Ectodermal cell (in vitro differentiated cells): Measurements from ENCODE around the gene SCN5A.

Source experiments
- H3K27ac ChIP-seq: 2 replicates; pipeline ENCODE4 v1.7.0; 2013; ENCODE audit warnings: mild to moderate bottlenecking, low read depth, low read length; ENCODE audit not compliant: insufficient read depth, poor library complexity, severe bottlenecking
- H3K27me3 ChIP-seq: 2 replicates; pipeline ENCODE4 v1.7.0; 2013; ENCODE audit warnings: mild to moderate bottlenecking, low read length; ENCODE audit not compliant: insufficient read depth, control insufficient read depth, poor library complexity, severe bottlenecking
- H3K36me3 ChIP-seq: one replicate; pipeline ENCODE4 v1.7.0; 2013; ENCODE audit warnings: low read length; ENCODE audit not compliant: control insufficient read depth, insufficient read depth
- H3K4me1 ChIP-seq: one replicate; pipeline ENCODE4 v1.7.0; 2013; ENCODE audit warnings: low read length; ENCODE audit not compliant: control insufficient read depth, insufficient read depth
- H3K4me3 ChIP-seq: 2 replicates; pipeline ENCODE4 v1.7.0; 2013; ENCODE audit warnings: low read depth, low read length, control low read depth; ENCODE audit not compliant: insufficient read depth
- H3K9me3 ChIP-seq: 2 replicates; pipeline ENCODE4 v1.7.0; 2013; ENCODE audit warnings: mild to moderate bottlenecking, low read length, moderate library complexity; ENCODE audit not compliant: control insufficient read depth
- WGBS, 2 experiments: methylation state at CpG; one replicate each; pipeline ENCODE4 v1.1.7; 2013; ENCODE audit warnings: missing lambda C conversion rate in 2 of 2; 5-methylcytosine and 5-hydroxymethylcytosine counted together

SCN5A gene

DNA sequence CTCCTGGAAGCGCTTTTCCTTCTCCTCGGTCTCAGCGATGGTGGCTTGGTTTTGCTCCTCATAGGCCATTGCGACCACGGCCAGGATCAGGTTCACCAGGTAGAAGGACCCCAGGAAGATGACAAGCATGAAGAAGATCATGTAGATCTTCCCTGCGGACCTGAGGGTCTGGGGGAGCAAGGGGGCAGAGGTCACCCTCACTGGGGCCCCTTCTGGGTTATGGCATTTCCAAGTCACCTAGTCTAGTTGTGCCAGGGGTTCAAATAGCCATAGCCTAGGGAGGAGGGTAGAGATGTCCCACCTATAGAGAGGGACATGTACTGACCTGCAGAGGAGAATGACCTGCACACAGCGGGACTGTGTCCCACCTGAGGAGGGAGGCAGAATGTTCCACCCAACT lies 43.5 kb downstream of the SCN5A start:
- H3K4me1 ChIP-seq: no peaks in the 10 kb centered on the region
- H3K27ac ChIP-seq: no peak overlapping the region
- WGBS, 2 experiments: 95 to 96% methylated on average over 7 of the region's 7 CpGs
- H3K4me3 ChIP-seq: no peak overlapping the region
- H3K27me3 ChIP-seq: no peaks in the 10 kb centered on the region
- H3K36me3 ChIP-seq: no peaks in the 10 kb centered on the region
- no peaks in the 10 kb centered on the region for H3K9me3 ChIP-seq

DNA sequence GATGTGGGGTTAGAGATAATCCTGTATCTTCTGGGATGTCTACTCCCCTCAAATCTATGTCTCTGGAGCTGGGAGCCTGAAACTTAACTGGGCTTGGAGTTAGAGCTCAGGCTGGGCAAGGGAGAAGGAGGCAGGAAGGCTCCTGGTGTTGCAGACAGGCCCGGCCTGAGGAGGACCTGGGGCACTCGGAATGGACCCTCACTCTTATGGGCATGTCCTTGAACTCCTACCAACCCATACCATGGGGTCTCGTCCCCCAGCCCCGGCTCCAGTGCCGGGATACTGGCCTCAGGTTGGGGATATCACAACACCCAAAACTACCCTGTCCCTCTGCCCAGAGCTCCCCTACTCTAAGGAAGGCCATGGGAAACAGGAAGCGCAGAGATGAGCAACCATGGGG lies 45.2 kb downstream of the SCN5A start:
- H3K4me3 ChIP-seq: no peak overlapping the region
- H3K4me1 ChIP-seq: no peaks in the 10 kb centered on the region
- no peak overlapping the region for H3K27ac ChIP-seq
- H3K36me3 ChIP-seq: no peaks in the 10 kb centered on the region
- no peaks in the 10 kb centered on the region for H3K9me3 ChIP-seq
- WGBS, 2 experiments: 91 to 93% methylated on average over 6 of the region's 6 CpGs
- H3K27me3 ChIP-seq: no peaks in the 10 kb centered on the region

DNA sequence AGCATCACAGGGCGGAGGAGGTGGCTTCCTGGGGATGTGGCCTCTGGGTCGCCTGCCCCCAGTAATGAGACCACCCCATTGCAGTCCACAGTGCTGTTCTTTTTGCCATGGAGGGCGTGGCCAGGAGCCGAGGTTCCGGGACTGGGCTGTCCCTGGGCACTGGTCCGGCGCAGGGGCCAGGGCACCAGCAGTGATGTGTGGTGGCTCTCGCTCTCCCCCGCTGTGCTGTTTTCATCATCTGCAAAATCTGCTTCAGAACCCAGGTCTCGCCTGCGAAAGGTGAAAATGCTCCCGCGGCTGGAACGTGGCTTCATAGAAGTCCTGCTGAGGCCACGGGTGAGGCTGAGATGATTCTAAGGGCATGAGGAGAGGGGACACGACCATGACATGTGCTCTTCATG lies 45.8 kb downstream of the SCN5A start:
- Histone ChIP-seq H3K27ac (no peak overlapping the region), H3K27me3 (no peaks in the 10 kb centered on the region), H3K36me3 (no peaks in the 10 kb centered on the region), H3K9me3 (no peaks in the 10 kb centered on the region), H3K4me3 (no peak overlapping the region), H3K4me1 (no peaks in the 10 kb centered on the region)
- WGBS, 2 experiments: 95 to 96% methylated on average over 16 of the region's 16 CpGs

DNA sequence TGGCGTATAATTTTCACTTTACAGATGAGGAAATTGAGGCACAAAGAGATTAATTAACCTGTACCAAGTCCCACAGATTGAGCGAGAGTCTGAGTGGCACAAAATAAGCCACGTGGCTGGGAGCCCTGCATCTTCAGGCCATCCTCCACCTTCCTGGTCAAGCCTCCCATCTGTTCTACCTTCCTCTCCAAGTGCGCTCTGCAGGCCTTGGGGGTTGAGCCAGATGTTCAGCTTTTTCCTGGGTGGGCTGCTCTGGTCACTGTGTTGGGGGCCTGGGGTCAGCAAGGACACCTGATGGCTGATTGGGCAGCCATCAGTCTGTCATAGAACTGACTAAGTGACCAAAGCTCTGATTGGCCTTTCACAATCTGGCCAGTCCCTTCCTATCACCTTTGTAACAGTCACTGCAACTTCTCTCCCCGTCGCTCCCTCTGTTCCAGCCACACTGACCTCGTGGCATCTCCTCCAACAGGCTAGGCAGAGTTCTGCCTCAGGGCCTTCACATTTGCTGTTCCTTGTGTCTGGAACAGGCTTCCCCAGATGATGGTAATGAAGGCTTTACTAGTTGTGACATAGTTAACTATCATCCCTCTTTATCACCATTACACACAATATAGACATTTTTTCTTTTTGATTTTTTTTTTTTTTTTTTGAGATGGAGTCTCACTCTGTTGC lies 46.8 kb downstream of the SCN5A start:
- no peaks in the 10 kb centered on the region for H3K4me1 ChIP-seq
- no peaks in the 10 kb centered on the region for H3K9me3 ChIP-seq
- H3K4me3 ChIP-seq: no peak overlapping the region
- 94 to 95% methylated on average over 7 of the region's 7 CpGs for WGBS, 2 experiments
- H3K36me3 ChIP-seq: no peaks in the 10 kb centered on the region
- no peaks in the 10 kb centered on the region for H3K27me3 ChIP-seq
- H3K27ac ChIP-seq: no peak overlapping the region

DNA sequence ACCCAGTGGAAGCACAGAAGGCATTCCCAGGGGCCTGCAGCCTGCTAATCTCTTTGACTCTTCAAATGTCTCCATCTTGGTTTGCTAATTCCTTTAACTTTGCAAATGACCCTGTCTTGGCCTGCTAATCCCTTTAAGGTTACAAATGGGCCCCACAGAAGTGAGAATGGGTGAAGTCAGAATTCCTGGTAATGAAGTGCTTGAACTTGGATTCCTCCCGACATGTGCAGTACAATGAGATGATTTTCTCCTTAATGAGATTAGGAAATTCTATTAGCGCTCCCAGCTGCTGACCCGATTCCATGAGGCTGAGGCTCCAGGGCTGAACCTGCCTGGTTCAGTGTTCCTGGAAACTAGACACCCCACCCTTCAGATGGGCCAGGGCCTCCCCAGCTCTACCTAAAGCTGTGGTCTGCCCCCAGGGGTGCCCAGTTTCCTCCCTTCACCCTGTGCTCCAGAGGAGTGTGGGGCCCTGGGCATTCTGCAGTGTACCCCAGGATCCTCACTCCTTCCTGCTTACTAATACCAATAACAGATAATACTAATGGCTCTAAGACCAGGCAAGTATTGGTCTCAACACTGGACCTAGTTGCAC lies 47.4 kb downstream of the SCN5A start:
- Histone ChIP-seq H3K36me3 (no peaks in the 10 kb centered on the region), H3K4me3 (no peak overlapping the region), H3K4me1 (no peaks in the 10 kb centered on the region), H3K9me3 (no peaks in the 10 kb centered on the region), H3K27ac (no peak overlapping the region), H3K27me3 (no peaks in the 10 kb centered on the region)
- WGBS, 2 experiments: 75 to 91% methylated on average over 3 of the region's 3 CpGs

DNA sequence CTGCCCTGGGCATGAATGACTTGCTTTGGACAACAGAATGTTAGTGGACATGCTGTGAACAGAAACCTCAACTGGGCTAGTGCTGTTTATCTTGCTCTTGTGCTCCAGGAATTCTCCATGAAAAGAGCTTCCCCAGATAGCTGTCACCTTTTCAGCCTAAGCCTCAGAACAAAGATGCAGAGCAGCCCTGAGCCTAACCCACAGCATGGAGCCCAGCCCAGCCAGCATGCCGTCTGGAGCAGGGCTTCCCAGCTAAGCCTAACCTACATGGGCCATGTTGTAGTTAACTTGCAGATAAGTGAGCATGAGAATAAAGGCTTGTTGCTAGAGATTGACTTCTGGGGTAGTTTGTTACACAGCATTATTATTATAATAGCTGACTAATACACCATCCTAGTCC lies 48.9 kb downstream of the SCN5A start:
- H3K4me1 ChIP-seq: no peaks in the 10 kb centered on the region
- 43 to 50% methylated on average over 1 of the region's 1 CpG for WGBS, 2 experiments
- H3K4me3 ChIP-seq: no peak overlapping the region
- no peaks in the 10 kb centered on the region for H3K36me3 ChIP-seq
- H3K27me3 ChIP-seq: no peaks in the 10 kb centered on the region
- H3K27ac ChIP-seq: no peak overlapping the region
- no peaks in the 10 kb centered on the region for H3K9me3 ChIP-seq

DNA sequence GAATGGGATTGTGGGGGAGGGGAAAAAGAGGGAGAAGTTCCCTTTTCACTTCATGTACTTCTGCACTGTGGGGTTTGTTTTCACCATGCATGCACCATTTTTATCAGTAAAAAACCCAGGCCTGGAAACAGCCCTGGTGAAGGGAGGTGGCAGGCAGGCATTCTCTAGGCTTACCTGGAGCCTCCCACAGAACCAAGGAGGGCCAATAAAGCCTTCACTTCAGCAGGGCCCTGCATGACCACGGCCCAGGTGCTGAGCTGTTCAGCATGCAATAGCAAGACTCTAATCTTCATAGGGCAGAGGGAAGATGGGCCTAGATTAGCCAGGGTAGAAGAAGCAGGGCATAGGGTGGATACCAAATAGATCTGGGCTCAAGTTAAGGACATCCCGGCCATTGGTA lies 49.6 kb downstream of the SCN5A start:
- Histone ChIP-seq H3K4me3 (no peak overlapping the region), H3K27me3 (no peaks in the 10 kb centered on the region), H3K36me3 (no peaks in the 10 kb centered on the region), H3K4me1 (no peaks in the 10 kb centered on the region), H3K9me3 (no peaks in the 10 kb centered on the region), H3K27ac (no peak overlapping the region)
- WGBS, 2 experiments: 92 to 96% methylated on average over 2 of the region's 2 CpGs

DNA sequence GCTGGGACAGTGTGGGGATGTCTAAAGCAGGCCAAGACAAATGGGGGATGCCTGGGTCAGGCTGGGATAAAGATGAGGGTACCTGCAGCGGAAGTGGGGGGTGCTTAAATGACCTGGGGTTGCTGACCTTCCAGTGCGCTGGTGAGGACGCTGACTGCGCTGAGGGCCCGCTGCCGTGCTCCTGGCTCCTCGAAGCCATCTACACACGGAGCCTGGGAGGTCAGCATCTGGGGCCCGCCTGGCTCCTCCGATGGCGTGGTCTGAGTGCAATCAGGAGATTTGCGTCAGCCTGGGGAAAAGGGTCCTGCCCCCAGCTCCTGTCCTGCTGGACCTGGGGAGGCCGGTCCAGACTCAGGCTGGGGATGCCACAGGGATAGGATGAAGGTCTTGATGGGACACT lies 50.7 kb downstream of the SCN5A start:
- Histone ChIP-seq H3K27me3 (no peaks in the 10 kb centered on the region), H3K4me1 (no peaks in the 10 kb centered on the region), H3K4me3 (no peak overlapping the region), H3K36me3 (no peaks in the 10 kb centered on the region), H3K9me3 (no peaks in the 10 kb centered on the region), H3K27ac (no peak overlapping the region)
- 94 to 95% methylated on average over 13 of the region's 13 CpGs for WGBS, 2 experiments

DNA sequence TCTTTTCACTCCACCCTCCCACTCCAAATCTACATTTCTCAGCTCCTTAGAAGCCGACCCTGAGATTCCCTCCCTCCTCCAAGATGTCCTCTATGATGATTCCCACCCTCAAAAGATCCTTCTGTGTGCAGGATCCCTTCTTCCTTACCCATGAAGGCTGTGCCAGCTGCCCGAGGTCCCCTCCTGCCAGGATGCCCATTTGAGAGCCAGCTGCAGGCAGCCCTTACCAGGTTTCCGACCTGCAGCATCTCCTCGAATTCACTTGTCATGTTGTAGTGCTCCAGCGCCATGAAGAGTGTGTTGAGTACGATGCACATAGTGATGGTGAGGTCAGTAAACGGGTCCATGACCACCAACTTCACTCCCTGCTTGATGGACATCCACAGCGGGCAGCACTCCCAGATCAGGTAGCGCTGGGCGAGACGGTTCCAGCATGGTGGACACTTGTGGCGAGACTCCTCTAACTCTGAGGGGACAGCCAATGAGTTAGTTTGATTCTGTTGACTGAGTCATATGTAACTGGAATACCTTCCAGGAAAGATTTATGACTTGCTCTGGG lies 51.9 kb downstream of the SCN5A start:
- Histone ChIP-seq H3K27me3 (no peaks in the 10 kb centered on the region), H3K4me1 (no peaks in the 10 kb centered on the region), H3K36me3 (no peaks in the 10 kb centered on the region), H3K27ac (no peak overlapping the region), H3K4me3 (no peak overlapping the region), H3K9me3 (no peaks in the 10 kb centered on the region)
- WGBS, 2 experiments: 93 to 94% methylated on average over 12 of the region's 12 CpGs

DNA sequence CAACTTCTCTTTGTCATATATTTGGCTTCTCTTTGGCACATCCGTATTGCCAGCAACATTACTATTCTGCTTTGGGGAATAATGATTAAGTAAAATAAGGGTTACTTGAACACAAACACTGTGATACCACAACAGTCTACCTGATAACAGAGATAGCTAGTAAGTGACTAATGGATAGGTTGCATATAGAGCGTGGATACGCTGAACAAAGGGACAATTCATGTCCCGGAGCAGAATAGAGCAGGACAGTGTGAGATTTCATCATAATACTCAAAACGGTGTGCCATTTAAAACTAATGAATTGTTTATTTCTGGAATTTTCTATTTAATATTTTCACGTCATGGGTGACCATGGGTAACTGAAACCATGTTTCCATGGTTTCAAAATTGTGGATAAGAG lies 54.1 kb downstream of the SCN5A start:
- Histone ChIP-seq H3K4me1 (no peaks in the 10 kb centered on the region), H3K27ac (no peak overlapping the region), H3K4me3 (no peak overlapping the region), H3K27me3 (no peaks in the 10 kb centered on the region), H3K9me3 (no peaks in the 10 kb centered on the region), H3K36me3 (no peaks in the 10 kb centered on the region)
- whole genome bisulfite sequencing, 2 experiments: 76 to 80% methylated on average over 5 to 6 of the region's 6 CpGs
